CD4-positive, alpha-beta T cell treated with Interleukin-1 beta for 1 hour (primary cell): ENCODE results near the gene BCAS1.

Experiments
- DNase-seq, 2 donors: peaks; one replicate each; pipeline ENCODE4 v3.0.0-alpha.2; 2020 to 2022

The BCAS1 gene

GRCh38 chr20:53957451-53958172, 112.8 kb downstream of the BCAS1 start:
- no peak for DNase-seq

GRCh38 chr20:53956013-53956715, 114.2 kb downstream of the BCAS1 start:
- DNase-seq, result no peak

- DNase-seq, result no peak
Observed at GRCh38 chr20:53954723-53955658, 115.4 kb downstream of the BCAS1 start.

- no peak for DNase-seq
Observed at GRCh38 chr20:53952528-53953096, 117.8 kb downstream of the BCAS1 start.

GRCh38 chr20:53950578-53950977, 119.8 kb downstream of the BCAS1 start:
- no peak for DNase-seq

- no peak for DNase-seq
Observed at GRCh38 chr20:53950031-53950430, 120.4 kb downstream of the BCAS1 start.

GRCh38 chr20:53949319-53949839, 121.0 kb downstream of the BCAS1 start:
- DNase-seq, result peak; percentile 79 to 83

GRCh38 chr20:53948383-53949318, 121.7 kb downstream of the BCAS1 start:
- no peak for DNase-seq

GRCh38 chr20:53947501-53948195, 122.7 kb downstream of the BCAS1 start:
- no peak for DNase-seq

- no peak for DNase-seq
Observed at GRCh38 chr20:53946106-53946505, 124.3 kb downstream of the BCAS1 start.

GRCh38 chr20:53945478-53945877, 124.9 kb downstream of the BCAS1 start:
- no peak for DNase-seq

GRCh38 chr20:53944796-53945195, 125.6 kb downstream of the BCAS1 start:
- DNase-seq, result no peak

GRCh38 chr20:53943522-53944291, 126.7 kb downstream of the BCAS1 start:
- peak in 1 of 2 donors; percentile 44 for DNase-seq

- DNase-seq, result no peak
Observed at GRCh38 chr20:53942973-53943372, 127.4 kb downstream of the BCAS1 start.

- no peak for DNase-seq
Observed at GRCh38 chr20:53942472-53942816, 128.0 kb downstream of the BCAS1 start.

GRCh38 chr20:53941680-53942471, 128.5 kb downstream of the BCAS1 start:
- no peak for DNase-seq

- DNase-seq, result no peak
Observed at GRCh38 chr20:53940907-53941545, 129.4 kb downstream of the BCAS1 start.

- no peak for DNase-seq
Observed at GRCh38 chr20:53940360-53940702, 130.1 kb downstream of the BCAS1 start.
